ENCODE data around the gene MEGF6.

Gene MEGF6

DNA sequence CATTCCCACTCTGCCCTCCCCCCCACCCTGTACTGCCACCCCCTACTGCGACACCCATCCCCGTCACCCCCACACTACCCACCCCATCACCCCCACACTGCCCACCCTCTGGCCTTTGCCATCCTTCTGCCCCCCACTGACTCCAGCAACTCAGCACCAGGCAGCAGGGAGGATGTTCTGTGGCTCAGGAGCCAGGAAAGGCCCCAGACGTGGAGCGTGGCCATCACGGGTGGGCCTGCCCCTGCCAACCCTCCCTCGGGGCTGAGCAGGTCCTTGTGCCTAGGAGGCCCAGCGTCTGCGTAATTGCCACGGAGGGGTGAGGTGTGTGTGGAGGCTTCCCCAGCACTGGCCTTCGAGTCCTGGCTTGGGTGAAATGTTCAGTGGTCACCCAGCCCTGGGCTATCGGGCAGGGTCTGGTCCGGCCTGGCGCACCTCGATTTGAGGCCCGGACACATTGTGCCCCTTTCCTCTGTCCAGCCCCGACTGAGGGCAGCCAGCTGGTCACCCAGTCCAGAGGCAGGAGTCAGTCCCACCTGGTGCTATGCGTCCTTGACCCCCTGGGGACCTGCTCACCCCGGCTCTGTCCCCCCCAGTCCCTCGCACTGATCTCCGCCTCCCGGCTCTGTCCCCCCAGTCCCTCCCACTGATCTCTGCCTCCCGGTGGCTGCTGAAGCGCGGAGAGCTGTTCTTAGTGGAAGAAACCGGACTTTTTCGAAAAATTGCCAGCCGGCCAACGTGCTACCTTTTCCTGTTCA, 133.9 kb downstream of the MEGF6 start:
- no peak for FAIRE-seq

DNA sequence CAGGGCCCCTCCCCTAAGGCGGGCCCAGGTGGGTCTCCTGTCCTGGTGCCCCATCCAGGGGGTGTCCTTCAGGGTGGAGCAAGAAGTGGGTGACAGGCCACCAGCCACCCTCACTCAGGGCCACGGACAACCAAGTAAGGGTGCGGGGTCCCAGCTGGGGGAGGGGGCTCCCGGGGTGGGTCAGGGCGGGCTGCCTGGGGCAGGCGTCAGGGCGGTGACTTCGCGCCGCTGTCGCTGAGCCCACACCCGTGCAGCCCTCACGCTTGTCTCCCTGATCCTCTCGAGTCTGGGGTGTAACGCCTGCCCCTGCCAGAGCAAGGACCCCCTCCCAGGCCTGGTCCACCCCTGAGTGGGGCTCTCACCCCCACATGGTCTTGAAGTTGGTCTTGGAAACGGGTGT, 134.6 kb downstream of the MEGF6 start:
- no peak for FAIRE-seq

DNA sequence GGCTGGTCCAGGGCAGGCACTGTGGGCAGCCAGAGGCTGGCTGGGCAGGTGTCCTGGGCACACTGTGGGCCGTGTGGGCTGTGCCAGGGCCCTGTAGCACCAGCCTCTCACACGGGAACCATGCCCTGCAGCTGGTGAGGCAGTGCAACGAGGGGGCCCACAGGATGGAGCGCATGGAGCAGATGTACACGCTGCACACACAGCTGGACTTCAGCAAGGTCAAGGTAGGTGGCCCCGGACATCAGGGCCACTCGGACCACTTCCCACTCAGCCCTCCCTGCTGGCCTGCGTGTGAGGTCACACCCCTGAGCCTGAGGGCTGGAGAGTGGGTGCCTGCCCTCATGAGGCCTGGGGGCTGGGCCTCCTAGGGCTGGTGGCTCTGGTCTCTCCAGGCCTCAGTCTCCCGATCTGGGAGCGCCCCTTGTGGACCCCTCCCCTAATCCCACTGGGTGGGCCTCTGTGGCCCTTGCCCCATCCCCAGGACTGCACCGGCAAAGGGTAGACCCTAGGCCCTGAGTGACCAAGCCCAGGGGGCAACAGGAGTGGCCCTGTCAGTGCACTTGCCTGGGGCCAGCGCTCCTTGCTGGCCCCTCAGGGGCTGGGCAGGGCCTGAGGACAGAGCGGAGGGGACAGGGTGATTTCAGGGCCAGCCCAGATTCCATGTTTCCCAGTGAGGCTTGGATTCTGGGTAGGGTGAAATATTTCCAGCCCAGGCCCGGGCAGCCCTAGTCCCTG, 135.3 kb downstream of the MEGF6 start:
- no peak for FAIRE-seq

DNA sequence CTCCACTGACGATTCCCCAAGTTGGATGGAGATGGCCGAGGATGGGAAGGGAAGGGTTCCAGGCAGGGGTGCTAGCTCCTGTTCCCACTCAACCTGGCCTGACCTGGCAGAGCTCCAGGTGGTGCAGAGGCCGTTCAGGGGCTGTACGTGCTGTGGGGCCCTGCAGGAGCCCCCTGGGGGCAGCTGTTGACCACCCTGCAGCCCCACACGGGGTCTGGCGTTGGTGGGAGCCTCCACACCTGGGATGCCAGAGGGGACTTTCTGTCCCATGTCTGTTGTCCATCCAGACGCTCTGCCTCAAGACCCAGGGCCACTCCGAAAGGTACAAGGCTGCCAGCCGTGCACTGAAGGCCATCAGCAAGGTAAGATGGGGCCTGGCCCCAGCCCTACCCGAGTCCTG, 136.9 kb downstream of the MEGF6 start:
- no peak for FAIRE-seq

DNA sequence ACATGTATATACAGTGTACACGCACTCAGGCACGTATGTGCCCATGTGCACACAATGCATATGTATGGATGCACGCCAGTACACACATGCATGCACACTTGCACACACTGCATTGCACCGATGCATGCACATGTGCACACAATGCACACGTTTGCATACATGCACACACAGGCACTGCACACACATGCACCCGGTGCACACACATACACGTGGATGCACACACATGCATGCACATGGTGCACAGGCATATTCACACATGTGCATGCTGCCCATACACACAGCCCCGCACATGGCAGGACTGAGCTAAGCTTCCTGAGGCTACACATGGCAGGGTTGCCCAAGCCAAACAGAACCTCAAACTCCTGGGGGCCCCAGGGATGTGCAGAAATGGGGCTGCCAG, 137.3 kb downstream of the MEGF6 start:
- FAIRE-seq: no peak

DNA sequence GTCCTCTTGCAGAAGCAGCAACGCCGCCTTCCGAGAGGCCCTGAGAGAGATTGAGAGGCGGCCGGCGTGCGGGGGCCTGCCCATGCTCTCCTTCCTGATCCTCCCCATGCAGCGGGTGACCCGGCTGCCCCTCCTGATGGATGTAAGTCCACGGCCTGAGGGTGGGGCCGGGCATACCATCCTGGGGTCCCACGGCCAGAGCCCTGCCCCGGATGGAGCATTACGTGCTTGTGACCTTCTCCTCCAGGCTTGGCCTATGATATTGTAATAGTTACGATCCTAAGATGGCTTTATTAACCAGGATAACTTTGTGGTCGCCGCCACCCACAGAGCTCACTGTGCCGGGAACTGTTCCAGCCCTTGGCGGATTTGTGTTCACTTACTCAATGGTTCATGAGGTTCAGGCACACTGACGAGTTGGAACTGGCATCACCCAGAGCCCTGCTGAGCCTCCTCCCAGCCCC, 137.9 kb downstream of the MEGF6 start:
- FAIRE-seq: no peak

DNA sequence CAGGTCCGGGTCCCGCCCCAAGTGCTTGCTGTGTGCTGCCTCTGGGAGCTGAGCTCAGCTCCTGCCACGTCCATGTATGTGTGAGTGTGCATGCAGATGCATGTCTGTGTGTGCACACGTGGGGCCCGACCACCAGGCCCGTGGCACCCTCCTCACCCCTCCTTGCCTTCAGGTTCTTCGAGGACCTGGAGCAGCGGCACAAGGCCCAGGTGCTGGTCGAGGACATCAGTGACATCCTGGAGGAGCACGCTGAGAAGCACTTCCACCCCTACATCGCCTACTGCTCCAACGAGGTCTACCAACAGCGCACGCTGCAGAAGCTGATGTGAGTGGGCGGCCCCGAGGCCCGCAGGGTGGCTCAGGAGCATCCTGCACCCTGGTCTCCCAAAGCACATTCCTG, 138.4 kb downstream of the MEGF6 start:
- no peak for FAIRE-seq

DNA sequence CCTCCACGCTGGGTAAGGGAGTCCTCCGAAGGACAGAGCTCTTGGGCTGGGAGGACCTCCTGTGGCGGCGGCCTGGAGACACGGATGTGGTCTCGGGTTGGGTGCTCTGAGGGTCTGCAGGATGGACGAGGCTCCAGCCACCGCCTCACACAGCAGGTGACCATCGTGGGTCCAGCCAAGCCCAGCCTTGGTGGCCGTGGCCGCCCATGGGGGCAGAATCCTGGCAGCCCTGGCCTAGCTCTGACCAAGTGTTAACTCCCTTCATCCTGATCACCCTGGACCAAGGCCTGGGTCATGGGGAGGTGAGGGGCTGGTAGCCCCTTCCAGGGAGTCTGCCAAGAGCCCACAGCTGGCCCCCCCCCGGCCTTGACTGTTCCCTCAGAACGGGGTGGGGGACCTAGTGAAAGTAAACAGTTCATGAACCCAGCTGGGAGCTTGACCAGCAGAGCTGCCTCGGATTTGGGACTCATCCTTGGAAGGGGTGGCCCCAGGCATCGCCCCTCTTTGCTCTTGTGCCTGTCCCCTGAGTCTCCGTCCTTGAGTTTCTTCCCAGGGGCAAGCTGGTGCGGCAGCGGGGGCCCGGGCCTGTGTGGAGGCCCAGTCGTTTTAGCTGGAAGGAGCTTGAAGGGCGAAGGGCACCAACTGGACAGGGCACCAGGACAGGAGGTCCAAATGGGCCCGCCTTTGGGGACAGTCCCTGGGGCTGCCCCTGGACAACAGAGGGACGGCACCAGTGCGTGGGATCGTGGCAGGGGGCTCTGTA, 139.0 kb downstream of the MEGF6 start:
- no peak for FAIRE-seq

DNA sequence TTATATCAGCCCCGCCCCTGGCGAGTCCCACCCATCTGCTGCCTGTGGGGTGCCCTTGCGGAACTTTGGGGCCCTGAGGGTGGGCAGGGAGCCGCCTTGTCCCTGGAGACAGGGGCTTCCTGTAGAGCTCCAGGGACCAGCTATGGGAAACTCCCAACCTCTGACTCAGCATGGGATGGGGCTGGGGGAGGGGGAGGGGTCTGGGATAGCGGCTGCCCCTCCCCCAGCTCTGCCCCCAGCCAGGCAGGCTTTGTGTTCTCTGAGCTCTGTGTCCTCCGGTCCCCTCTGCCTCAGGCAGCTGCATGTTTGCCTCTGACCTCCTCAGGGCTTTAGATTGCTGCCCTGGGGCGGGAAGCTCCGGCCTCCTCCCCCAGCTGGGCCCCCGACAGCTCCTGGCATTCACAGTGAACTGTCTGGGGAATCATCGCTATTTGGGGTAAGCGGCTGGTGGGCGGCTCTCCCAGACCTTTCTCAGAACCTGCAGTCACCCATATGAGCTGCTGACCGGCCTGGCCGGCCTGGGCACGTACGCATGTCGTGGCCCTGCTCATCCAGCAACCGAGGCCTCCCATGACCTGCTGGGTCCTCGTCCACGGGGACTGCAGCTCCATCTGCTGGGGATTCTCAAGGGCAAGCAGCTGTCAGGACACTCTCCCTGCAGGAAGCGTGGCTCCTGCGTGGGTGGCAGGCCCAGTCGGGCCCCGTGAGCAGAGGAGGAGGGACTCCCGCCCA, 139.8 kb downstream of the MEGF6 start:
- no peak for FAIRE-seq

DNA sequence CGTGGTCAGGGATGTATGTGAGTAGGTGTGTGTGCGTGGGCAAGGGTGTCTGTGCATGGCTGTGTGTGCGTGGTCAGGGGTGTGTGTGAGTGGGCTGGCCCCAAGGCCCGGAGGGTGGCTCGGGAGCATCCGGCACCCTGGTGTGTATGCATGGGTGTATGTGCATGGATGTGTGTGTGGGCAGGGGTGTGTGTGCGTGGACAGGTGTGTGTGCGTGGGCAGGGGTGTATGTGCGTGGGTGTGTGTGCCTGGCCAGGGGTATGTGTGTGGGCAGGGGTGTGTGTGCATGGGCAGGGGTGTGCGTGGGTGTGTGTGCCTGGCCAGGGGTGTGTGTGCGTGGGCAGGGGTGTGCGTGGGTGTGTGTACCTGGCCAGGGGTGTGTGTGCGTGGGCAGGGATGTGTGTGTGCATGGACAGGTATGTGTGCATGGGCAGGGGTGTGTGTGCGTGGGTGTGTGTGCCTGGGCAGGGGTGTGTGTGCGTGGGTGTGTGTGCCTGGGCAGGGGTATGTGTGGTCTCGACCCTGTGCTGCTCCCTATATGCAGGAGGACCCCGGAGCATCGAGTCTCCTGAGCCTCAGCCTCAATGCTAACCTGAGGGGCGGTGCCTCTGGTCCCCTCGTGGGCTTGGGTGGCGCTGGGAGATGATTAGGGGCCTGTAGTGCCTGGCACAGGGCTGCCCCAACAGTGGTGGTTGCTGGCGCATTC, 140.5 kb downstream of the MEGF6 start:
- no peak for FAIRE-seq

DNA sequence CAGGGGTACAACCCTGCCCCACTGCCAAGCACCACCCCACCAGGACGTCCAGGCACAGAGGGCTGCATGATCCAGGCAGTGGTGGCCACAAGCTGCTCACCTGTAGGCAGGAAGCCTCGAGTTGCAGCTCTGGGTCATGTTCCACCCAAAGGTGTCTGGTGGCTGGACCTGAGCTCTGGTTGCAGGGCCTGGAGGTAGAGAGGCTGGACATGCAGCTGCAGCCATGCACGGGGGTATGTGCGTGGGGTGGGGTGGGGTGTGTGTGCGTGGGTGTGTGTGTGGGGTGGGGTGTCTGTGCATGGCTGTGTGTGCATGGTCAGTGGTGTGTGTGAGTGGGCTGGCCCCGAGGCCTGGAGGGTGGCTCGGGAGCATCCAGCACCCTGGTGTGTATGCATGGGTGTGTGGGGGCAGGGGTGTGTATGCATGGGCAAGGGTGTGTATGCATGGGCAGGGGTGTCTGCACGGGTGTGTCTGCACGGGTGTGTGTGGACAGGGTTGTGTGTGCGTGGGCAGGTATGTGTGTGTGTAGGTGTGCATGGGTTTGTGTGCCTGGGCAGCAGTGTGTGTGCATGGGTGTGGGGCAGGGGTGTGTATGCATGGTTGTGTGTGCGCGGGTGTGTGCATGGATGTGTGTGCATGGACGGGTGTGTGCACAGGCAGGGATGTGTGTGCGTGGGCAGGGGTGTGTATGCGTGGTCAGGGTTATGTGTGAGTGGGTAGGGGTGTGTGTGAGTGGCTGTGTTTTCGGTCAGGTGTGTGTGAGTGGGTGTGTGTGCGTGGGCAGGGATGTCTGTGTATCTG, 141.3 kb downstream of the MEGF6 start:
- no peak for FAIRE-seq

DNA sequence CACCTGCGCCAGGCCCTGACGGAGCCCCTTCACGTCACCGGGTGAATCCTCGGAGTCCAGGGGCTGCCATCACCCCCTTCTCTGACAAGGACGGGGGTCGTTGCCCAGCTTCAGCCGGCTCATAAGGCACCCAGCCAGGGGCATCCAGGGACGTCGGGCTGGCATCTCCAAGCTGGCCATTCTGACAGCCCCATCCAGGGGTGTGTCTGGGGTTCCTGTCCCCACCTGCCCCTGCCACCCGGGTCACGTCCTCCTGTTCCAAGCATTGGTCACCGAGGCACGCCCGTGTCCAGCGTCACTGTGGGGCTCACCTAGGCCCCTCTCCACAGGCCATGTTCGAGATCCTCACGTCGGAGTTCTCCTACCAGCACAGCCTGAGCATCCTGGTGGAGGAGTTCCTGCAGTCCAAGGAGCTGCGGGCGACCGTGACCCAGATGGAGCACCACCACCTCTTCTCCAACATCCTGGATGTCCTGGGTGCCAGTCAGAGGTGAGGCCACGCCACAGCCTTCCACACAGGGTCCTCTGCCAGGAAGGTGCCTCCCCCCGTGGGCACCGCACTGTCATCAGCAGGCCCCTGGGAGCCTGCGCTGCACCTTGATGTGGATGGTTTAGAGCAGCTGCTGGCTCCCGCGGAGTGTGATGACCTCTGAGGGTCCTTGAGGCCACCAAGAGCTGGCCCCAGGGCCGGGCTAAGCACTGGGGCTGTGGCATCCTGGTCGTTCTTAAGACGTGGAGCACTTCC, 142.0 kb downstream of the MEGF6 start:
- FAIRE-seq: no peak

DNA sequence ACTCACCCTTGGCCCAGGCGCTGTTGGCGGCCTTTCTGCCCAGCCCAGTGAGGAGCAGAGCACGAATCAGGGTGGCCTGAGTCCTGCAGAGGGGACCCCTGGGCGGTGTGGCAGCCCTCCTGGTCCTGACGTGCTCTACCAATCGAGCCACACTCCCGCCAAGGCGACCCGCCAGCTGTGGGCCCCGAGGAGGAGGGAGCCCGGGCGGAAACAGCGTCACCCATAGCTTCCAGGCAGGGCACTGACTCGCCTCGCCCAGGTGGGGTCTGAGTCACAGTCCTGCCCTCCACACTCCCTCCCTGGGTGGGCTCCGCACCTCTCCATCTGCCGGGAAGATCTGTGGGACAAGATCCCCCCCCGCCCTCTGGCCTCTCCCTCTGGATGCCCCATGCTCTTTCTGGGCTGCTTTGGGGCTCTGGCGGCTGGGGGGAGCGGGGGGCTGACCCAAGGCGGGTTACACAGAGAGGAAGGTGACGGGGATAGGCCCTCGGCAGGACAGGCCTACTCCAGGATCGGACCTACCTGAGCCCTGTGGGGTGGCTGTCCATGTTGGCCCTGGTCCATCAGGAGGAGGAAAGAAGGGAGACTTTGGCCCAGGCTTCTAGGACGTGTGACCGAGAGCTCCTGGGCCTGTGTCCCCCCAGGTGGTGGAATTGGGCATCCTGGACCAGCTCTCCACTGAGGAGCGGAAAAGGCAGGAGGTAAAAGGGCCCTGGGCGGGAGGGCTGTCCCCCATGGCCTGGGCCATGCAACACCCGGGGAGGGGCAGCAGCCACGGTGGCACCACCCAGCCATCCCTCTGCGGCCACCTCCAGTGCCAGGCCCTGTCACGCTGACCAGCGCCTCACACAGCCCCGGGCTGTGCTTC, 142.8 kb downstream of the MEGF6 start:
- no peak for FAIRE-seq

DNA sequence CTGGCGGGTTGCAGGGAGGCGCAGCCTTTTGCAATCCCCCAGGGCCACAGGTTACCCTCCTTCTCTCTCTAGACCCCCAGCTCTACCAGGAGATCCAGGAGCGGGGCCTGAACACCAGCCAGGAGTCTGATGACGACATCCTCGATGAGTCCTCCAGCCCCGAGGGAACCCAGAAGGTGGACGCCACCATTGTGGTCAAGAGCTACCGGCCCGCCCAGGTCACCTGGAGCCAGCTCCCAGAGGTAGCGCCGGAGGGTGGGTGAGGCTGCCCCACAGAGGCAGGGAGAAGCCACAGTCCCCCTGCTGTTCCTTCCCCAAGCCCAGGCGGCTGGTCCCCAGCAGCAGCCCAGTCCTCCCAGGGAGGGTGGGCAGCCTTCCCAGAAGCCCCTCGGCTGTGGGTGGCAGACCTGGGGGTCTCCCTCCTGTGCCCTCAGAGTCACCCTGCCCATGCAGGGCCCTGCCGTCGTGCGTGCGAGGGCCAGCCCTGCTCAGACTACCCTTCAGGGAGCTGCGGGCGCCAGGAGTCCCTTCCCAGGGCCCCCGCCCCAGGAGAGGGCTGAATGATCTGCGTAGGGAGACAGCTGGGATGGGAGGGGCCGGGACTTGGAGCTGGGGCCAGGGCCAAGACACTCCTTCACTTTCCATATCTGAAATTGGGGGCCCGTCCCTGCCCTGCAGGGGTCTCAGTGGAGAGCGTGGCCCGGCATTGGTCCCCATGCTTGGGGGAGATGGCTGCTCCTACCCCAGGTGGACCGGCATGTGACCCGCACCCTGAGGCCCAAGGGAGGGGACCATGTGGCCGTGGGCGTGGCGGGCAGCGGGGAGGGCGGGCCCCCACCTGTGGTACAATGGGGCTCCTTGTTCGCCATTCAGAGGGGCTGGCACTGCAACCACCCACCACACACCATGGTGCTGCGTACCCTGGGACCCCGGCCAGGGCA, 143.9 kb downstream of the MEGF6 start:
- FAIRE-seq: no peak

DNA sequence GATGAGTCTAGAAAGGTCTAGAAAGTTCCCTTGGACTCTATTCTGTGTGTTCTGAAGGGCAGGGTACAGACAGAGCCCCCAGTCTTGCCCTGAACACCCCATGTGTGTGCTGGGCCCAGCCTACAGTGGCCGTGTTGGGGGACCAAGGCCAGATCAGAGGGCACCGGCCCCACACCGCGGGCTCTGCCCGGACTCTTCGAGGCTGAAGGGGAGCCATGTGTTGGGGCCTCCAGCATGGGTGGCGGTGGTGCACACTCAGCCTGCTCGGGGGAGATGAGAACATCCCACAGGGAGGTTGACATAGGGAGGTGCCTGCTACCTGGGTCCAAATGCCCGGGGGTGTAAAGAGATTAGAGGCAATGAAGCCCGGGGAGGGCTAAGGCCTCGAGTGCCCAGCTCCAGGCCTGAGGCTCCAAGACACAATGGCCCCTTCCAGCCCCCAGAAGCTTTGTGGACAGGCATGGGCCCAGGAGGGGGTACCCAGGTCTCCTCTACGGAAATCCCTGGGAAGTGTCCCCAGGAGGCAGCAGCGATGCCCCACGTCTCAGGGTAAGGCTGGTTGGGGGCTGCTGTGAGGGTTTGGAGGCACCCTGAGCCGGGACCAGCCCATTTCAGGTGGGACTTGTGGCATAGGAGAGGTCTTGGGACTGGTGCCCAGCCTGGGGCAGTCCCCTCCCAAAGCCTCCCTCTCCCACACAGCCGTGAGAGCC, 144.8 kb downstream of the MEGF6 start:
- no peak for FAIRE-seq

DNA sequence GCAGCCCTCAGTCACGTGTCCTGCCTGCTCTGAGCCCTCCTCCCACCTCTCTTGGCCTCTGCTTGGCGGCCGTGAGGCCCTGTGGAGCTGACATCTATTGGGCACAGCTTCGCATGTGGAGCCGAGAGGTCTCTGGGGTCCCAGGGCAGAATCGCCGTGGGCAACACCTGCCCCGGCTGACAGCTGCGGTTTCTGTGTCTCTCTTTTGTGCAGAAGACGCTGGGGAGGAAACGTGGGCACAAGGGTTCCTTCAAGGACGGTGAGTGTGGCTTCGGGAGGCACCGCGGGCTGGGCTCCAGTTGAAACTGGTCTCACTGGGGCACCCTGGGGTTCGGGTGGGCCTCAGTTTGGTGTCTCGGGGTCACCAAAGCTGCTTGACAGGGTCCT, 145.4 kb downstream of the MEGF6 start:
- no peak for FAIRE-seq

DNA sequence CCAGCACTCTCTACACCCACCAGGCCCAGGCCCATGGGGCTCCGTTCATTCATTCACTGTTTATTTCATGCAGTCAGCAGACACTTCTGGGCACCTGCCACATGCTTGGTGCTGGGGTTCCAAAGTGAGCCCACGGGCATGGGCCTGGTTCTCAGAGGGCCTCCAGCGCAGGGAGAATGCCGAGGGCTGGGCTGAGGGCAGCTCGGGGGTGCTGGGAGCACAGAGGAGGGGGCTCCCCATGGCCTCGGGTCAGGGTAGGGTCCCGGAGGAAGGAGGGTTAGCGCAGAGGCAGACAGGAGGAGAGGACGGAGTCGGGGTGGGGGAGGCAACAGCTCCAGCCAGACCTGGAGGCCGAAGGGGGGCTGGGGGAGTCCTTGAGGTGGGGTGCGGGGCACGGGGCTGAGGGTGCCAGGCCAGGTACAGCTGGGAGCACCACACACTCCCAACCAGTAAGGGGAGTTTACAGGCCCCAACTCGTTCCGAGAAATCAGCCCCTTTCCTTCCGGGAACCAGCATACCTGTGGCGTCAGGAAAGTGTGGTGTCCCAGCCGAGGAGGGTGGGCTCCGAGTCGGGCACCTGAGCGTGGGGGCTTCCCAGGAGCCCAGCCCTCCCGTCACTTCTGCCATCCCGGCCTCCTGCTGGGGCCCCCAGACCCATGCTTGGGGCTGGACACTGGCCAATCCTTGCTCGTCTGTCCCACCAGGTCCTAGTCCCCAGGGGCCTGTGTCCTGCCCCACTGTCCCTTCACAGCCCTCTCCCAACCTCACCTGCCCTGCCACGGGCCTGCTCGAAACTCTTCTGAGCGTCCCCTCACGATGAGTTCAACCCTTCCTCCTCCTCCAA, 146.0 kb downstream of the MEGF6 start:
- FAIRE-seq: no peak
